Activated B cell treated with CpG ODN at 0.5 μM for 24 hours (primary cell): ENCODE measurements around the gene GRPEL2. TPM values are rescaled to one million over a fixed set of nuclear protein-coding genes. Genes with fewer than 3 reads are reported as not detected.

ENCODE experiments used
- ATAC-seq: fragments of 200-7000 bp; cut with Tn5 transposase; one replicate; pipeline ENCODE4 v1.10.0; 2021; ENCODE audit warnings: low read depth, mild to moderate bottlenecking, moderate library complexity
- CTCF ChIA-PET: fragments of 350-600 bp; sonication (Branson Sonifier 250); formaldehyde crosslinking; loops from one replicate; lab custom pipeline; 2021; ENCODE audit warnings: antibody characterized with exemption; lab: Charles Lee
- POLR2A ChIA-PET: fragments of 350-600 bp; sonication (Branson Sonifier 250); formaldehyde crosslinking; loops from one replicate; lab custom pipeline; 2021; ENCODE audit warnings: antibody characterized with exemption; lab: Charles Lee
- DNase-seq: peaks from one replicate; pipeline ENCODE4 v3.0.0; 2022
- H3K27ac Mint-ChIP-seq: one replicate; pipeline ENCODE4 v1.8.0; 2020; ENCODE audit warnings: mixed read lengths
- H3K27me3 Mint-ChIP-seq: one replicate; pipeline ENCODE4 v1.8.0; 2021; ENCODE audit warnings: mixed read lengths
- H3K36me3 Mint-ChIP-seq: one replicate; pipeline ENCODE4 v1.8.0; 2021; ENCODE audit warnings: low read depth, mixed read lengths
- H3K4me1 Mint-ChIP-seq: one replicate; pipeline ENCODE4 v1.8.0; 2021; ENCODE audit warnings: mixed read lengths
- H3K4me3 Mint-ChIP-seq: one replicate; pipeline ENCODE4 v1.8.0; 2020; ENCODE audit warnings: mild to moderate bottlenecking, mixed read lengths
- H3K9me3 Mint-ChIP-seq: one replicate; pipeline ENCODE4 v1.8.0; 2020; ENCODE audit warnings: mixed read lengths
- CTCF ChIP-seq: fragments of 200-600 bp; IDR thresholded peaks from one replicate; pipeline ENCODE4 v1.8.0; 2022; ENCODE audit warnings: antibody characterized with exemption, mild to moderate bottlenecking
- intact Hi-C: fragments of 100-400 bp; cut with micrococcal nuclease; formaldehyde crosslinking; loops from one replicate; pipeline ENCODE4 v1.15.1; 2024
- total RNA-seq: library from RNA; stranded (reverse); gene quantifications from 2 replicates; pipeline ENCODE4 v1.2.3, GENCODE V29; 2022

The GRPEL2 gene
- total RNA-seq, 1 donor from 2014 or later, result 14.0 TPM

DNA sequence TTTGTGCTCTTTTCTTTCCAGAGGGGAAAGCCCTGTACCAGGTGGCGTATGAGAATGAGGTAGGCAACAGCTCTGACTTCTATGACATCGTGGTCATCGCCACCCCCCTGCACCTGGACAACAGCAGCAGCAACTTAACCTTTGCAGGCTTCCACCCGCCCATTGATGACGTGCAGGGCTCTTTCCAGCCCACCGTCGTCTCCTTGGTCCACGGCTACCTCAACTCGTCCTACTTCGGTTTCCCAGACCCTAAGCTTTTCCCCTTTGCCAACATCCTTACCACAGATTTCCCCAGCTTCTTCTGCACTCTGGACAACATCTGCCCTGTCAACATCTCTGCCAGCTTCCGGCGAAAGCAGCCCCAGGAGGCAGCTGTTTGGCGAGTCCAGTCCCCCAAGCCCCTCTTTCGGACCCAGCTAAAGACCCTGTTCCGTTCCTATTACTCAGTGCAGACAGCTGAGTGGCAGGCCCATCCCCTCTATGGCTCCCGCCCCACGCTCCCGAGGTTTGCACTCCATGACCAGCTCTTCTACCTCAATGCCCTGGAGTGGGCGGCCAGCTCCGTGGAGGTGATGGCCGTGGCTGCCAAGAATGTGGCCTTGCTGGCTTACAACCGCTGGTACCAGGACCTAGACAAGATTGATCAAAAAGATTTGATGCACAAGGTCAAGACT, 22.8 kb downstream of the GRPEL2 start:
- no peak overlapping the region for H3K27ac Mint-ChIP-seq
- no peaks in the 10 kb centered on the region for H3K9me3 Mint-ChIP-seq
- ChIA-PET POLR2A (interaction anchor here (0.6 to 0.9 kb wide), 3 partner anchors 13 to 71 kb away, joined by 3 read pairs; partner anchors contain the start of gene GRPEL2), CTCF (interaction anchor here (0.9 to 2.7 kb wide), 11 partner anchors 8 to 211 kb away, joined by 3 to 13 read pairs (median 6); partner anchors contain the start of genes GRPEL2 and PCYOX1L)
- ATAC-seq, result no peak
- H3K36me3 Mint-ChIP-seq, result no peaks in the 10 kb centered on the region
- intact Hi-C loops, result loop anchor here (1.0 kb wide), 1 partner anchor 51 kb away; no protein-coding TSS in a partner anchor
- no peak for TF ChIP-seq CTCF
- DNase-seq, result no peak
- no peaks in the 10 kb centered on the region for H3K27me3 Mint-ChIP-seq
- no peak overlapping the region for H3K4me3 Mint-ChIP-seq
- H3K4me1 Mint-ChIP-seq, result peaks cover 5% of the 10 kb centered on the region

DNA sequence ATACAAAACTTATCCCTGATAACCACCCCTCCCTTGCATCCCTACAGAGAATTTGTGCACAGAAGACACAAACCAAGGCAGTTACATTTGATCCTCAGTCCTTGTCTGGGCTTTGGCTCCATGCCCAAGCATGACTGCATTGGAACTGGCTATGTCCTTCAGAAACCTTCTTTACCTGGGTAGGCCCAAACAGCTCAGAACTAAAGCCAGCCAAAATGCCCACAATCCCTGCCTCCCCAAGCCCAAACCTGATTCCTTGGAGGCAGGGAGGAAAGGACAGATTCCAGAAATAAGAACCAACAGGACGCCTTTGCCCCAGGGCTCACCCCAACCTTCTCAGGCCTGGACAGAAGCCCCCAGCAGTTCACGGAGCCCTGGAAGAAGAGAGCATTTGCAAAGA, 25.6 kb downstream of the GRPEL2 start:
- no peaks in the 10 kb centered on the region for H3K36me3 Mint-ChIP-seq
- ATAC-seq (no peak), DNase-seq (no peak)
- ChIA-PET POLR2A (no interaction called here), CTCF (interaction anchor here (1.6 to 4.0 kb wide), 5 partner anchors 10 to 57 kb away, joined by 3 to 29 read pairs (median 7); partner anchors contain the start of gene PCYOX1L)
- H3K4me3 Mint-ChIP-seq, result no peak overlapping the region
- H3K9me3 Mint-ChIP-seq, result no peaks in the 10 kb centered on the region
- no peaks in the 10 kb centered on the region for H3K27me3 Mint-ChIP-seq
- intact Hi-C loops, result loop anchor here (1.0 kb wide), 1 partner anchor 54 kb away; no protein-coding TSS in a partner anchor
- H3K4me1 Mint-ChIP-seq, result peaks cover 5% of the 10 kb centered on the region
- H3K27ac Mint-ChIP-seq, result no peak overlapping the region
- TF ChIP-seq CTCF, result no peak

DNA sequence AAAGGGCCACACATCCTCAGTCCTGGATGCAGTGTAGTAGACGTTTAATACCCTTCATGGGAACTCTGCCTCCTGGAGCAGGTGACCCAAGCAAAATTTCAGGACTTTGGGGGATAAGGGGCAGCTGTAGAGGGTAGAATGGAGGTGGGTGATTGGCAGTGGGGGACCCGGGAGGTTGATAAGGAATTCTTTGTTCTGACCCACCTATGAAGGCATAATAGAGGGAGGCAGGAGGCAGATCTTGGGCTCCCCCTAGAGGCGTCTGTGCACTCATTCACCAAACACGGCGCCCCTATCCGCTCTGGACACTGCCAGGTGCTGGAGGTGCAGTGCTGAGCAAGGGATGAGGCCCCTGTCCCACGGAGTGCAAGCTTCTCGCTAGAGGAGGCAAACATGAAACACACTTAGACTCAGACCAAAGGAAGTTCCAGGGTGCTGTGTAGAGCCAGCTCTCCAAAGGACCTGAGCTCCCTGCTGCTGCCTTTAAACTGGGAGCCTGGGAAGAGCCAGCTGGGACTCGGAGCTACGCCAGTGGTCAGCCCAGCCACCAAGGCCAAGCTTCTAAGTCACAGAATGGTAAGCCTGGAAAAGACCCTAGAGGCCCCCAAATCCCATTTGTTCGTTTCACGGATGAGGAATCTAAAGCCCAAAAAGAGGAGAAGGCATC, 26.1 kb downstream of the GRPEL2 start:
- peak; percentile 34 for DNase-seq
- POLR2A ChIA-PET, result no interaction called here
- no peaks in the 10 kb centered on the region for H3K27me3 Mint-ChIP-seq
- no peak for TF ChIP-seq CTCF
- H3K4me1 Mint-ChIP-seq, result peaks cover 5% of the 10 kb centered on the region
- H3K36me3 Mint-ChIP-seq, result no peaks in the 10 kb centered on the region
- peak; percentile 85 for ATAC-seq
- H3K9me3 Mint-ChIP-seq, result no peaks in the 10 kb centered on the region
- intact Hi-C loops, result loop anchor here (1.0 kb wide), 1 partner anchor 54 kb away; no protein-coding TSS in a partner anchor
- H3K4me3 Mint-ChIP-seq, result no peak overlapping the region
- no peak overlapping the region for H3K27ac Mint-ChIP-seq
- CTCF ChIA-PET, result interaction anchor here (0.8 to 4.0 kb wide), 7 partner anchors 11 to 57 kb away, joined by 3 to 29 read pairs (median 5); partner anchors contain the start of gene PCYOX1L

DNA sequence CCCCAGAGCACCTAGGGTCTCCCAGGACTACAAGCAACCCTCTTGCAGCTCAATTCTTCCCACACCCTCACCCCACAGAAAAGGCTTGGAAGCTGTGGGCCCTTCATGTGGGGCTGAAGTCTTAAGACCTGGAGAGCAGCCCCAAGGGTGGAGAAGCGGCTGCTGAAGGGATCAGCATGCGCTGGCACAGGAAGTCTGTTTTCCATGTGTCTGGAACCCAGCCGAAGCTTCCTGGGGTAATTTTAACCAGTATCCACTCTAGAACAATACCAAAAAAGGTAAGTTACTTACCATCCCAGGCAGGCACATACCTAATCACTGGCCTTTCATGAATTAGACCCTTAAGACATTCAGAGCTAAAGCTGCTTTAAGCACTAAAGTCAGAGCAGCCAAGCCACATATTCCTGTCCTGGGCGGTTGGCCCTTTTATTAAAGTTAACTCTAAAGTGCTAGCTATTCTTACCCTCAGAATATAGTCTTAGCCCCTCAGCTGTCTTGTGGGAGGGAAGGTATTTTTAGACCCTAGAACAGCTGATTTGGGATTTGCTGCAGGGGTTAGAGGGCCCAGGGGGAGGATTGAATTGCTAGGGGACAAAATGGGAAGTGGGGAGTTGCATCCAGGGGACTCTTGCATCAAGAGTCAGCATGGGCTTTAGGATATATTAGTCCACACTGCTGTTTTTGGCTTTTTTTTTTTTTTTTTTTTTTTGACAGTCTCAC, 26.9 kb downstream of the GRPEL2 start:
- Mint-ChIP-seq H3K36me3 (no peaks in the 10 kb centered on the region), H3K27ac (no peak overlapping the region), H3K4me1 (peaks cover 5% of the 10 kb centered on the region), H3K9me3 (no peaks in the 10 kb centered on the region), H3K4me3 (no peak overlapping the region), H3K27me3 (no peaks in the 10 kb centered on the region)
- TF ChIP-seq CTCF, result no peak
- CTCF ChIA-PET, result interaction anchor here (0.8 to 4.0 kb wide), 10 partner anchors 9 to 207 kb away, joined by 3 to 29 read pairs (median 5); partner anchors contain the start of gene PCYOX1L
- intact Hi-C loops, result no loop called here
- ATAC-seq (no peak), DNase-seq (no peak)
- POLR2A ChIA-PET, result no interaction called here
